K562 (cell line): ENCODE data around the gene BORCS8. TPM values are rescaled to one million over a fixed set of nuclear protein-coding genes. Genes with fewer than 3 reads are reported as not detected.

Experiments
- CBX3 ChIP-seq, 2 experiments: IDR thresholded peaks; 1 replicate in 1 of 2; 2 replicates in 1 of 2; pipeline ENCODE4 v1.6.1; 2012; ENCODE audit warnings: inconsistent platforms in 2 of 2, low read length in 2 of 2, borderline replicate concordance in 1 of 2, control low read depth in 1 of 2
- RBM25 ChIP-seq: fragments of 200-400 bp; formaldehyde crosslinking; IDR thresholded peaks from 2 replicates; pipeline ENCODE4 v1.6.1; 2018; ENCODE audit warnings: low read length, low read depth, moderate library complexity; ENCODE audit not compliant: severe bottlenecking
- polyA plus RNA-seq, 8 experiments: library from polyadenylated mRNA; depleted of rRNA in 4 of 8; stranded (reverse) in 5 of 8; unstranded in 3 of 8; fragments of >200 nt; fragmentation: Nextera tagmentation in 2 of 8; fragmentation: Illumina TruSeq in 1 of 8; extraction: Ambion mirVana in 2 of 8; extraction: Trizol in 1 of 8; gene quantifications; 2 replicates each; pipeline versions ENCODE4 v1.2.1 to v1.2.3, GENCODE V29; 2011 to 2014; ENCODE audit warnings: inconsistent platforms in 1 of 8, missing spikeins in 1 of 8
- total RNA-seq, 7 experiments: library from RNA; depleted of rRNA in 6 of 7; stranded (reverse); fragments of >200 nt in 6 of 7; fragmentation: Illumina TruSeq in 2 of 7; extraction: Trizol in 2 of 7; gene quantifications; 2 replicates each; pipeline versions ENCODE4 v1.2.1 to v1.2.3, GENCODE V29; 2011 to 2021; ENCODE audit warnings: low replicate concordance in 1 of 7
- TF ChIP-seq, protein P1 (sequence below): fragments of 450-650 bp; IDR thresholded peaks from 2 replicates; pipeline ENCODE4 v1.6.1; 2016; ENCODE audit warnings: mild to moderate bottlenecking, moderate library complexity
- TF ChIP-seq, protein P2 (sequence below): fragments of 200-400 bp; formaldehyde crosslinking; IDR thresholded peaks from 2 replicates; pipeline ENCODE4 v1.6.1; 2017; ENCODE audit warnings: mild to moderate bottlenecking, low read depth, low read length, moderate library complexity

BORCS8 gene
- total and polyA plus RNA-seq, 9 of the 15 experiments (the other 6 are each of a cell fraction or from before 2014, with no cell fraction given) = 4.6 to 33.6 (median 16.3) TPM

- TF ChIP-seq, protein P1, sequence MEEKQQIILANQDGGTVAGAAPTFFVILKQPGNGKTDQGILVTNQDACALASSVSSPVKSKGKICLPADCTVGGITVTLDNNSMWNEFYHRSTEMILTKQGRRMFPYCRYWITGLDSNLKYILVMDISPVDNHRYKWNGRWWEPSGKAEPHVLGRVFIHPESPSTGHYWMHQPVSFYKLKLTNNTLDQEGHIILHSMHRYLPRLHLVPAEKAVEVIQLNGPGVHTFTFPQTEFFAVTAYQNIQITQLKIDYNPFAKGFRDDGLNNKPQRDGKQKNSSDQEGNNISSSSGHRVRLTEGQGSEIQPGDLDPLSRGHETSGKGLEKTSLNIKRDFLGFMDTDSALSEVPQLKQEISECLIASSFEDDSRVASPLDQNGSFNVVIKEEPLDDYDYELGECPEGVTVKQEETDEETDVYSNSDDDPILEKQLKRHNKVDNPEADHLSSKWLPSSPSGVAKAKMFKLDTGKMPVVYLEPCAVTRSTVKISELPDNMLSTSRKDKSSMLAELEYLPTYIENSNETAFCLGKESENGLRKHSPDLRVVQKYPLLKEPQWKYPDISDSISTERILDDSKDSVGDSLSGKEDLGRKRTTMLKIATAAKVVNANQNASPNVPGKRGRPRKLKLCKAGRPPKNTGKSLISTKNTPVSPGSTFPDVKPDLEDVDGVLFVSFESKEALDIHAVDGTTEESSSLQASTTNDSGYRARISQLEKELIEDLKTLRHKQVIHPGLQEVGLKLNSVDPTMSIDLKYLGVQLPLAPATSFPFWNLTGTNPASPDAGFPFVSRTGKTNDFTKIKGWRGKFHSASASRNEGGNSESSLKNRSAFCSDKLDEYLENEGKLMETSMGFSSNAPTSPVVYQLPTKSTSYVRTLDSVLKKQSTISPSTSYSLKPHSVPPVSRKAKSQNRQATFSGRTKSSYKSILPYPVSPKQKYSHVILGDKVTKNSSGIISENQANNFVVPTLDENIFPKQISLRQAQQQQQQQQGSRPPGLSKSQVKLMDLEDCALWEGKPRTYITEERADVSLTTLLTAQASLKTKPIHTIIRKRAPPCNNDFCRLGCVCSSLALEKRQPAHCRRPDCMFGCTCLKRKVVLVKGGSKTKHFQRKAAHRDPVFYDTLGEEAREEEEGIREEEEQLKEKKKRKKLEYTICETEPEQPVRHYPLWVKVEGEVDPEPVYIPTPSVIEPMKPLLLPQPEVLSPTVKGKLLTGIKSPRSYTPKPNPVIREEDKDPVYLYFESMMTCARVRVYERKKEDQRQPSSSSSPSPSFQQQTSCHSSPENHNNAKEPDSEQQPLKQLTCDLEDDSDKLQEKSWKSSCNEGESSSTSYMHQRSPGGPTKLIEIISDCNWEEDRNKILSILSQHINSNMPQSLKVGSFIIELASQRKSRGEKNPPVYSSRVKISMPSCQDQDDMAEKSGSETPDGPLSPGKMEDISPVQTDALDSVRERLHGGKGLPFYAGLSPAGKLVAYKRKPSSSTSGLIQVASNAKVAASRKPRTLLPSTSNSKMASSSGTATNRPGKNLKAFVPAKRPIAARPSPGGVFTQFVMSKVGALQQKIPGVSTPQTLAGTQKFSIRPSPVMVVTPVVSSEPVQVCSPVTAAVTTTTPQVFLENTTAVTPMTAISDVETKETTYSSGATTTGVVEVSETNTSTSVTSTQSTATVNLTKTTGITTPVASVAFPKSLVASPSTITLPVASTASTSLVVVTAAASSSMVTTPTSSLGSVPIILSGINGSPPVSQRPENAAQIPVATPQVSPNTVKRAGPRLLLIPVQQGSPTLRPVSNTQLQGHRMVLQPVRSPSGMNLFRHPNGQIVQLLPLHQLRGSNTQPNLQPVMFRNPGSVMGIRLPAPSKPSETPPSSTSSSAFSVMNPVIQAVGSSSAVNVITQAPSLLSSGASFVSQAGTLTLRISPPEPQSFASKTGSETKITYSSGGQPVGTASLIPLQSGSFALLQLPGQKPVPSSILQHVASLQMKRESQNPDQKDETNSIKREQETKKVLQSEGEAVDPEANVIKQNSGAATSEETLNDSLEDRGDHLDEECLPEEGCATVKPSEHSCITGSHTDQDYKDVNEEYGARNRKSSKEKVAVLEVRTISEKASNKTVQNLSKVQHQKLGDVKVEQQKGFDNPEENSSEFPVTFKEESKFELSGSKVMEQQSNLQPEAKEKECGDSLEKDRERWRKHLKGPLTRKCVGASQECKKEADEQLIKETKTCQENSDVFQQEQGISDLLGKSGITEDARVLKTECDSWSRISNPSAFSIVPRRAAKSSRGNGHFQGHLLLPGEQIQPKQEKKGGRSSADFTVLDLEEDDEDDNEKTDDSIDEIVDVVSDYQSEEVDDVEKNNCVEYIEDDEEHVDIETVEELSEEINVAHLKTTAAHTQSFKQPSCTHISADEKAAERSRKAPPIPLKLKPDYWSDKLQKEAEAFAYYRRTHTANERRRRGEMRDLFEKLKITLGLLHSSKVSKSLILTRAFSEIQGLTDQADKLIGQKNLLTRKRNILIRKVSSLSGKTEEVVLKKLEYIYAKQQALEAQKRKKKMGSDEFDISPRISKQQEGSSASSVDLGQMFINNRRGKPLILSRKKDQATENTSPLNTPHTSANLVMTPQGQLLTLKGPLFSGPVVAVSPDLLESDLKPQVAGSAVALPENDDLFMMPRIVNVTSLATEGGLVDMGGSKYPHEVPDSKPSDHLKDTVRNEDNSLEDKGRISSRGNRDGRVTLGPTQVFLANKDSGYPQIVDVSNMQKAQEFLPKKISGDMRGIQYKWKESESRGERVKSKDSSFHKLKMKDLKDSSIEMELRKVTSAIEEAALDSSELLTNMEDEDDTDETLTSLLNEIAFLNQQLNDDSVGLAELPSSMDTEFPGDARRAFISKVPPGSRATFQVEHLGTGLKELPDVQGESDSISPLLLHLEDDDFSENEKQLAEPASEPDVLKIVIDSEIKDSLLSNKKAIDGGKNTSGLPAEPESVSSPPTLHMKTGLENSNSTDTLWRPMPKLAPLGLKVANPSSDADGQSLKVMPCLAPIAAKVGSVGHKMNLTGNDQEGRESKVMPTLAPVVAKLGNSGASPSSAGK = no peak
- TF ChIP-seq, protein P2, sequence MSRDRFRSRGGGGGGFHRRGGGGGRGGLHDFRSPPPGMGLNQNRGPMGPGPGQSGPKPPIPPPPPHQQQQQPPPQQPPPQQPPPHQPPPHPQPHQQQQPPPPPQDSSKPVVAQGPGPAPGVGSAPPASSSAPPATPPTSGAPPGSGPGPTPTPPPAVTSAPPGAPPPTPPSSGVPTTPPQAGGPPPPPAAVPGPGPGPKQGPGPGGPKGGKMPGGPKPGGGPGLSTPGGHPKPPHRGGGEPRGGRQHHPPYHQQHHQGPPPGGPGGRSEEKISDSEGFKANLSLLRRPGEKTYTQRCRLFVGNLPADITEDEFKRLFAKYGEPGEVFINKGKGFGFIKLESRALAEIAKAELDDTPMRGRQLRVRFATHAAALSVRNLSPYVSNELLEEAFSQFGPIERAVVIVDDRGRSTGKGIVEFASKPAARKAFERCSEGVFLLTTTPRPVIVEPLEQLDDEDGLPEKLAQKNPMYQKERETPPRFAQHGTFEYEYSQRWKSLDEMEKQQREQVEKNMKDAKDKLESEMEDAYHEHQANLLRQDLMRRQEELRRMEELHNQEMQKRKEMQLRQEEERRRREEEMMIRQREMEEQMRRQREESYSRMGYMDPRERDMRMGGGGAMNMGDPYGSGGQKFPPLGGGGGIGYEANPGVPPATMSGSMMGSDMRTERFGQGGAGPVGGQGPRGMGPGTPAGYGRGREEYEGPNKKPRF = no peak
- peak; percentile 53 for TF ChIP-seq RBM25
- TF ChIP-seq CBX3 (IDR thresholded peaks at IDR 0.05; ENCODE audit: borderline replicate concordance in 1 of 2, low read length in 2 of 2) = no peak; a peak in 1 of 3 replicates
These were observed 44.2 kb upstream of the BORCS8 start (continued) for GRCh38 chr19:19236173-19236572.
